ENCODE results near the gene CSGALNACT2.

DNA sequence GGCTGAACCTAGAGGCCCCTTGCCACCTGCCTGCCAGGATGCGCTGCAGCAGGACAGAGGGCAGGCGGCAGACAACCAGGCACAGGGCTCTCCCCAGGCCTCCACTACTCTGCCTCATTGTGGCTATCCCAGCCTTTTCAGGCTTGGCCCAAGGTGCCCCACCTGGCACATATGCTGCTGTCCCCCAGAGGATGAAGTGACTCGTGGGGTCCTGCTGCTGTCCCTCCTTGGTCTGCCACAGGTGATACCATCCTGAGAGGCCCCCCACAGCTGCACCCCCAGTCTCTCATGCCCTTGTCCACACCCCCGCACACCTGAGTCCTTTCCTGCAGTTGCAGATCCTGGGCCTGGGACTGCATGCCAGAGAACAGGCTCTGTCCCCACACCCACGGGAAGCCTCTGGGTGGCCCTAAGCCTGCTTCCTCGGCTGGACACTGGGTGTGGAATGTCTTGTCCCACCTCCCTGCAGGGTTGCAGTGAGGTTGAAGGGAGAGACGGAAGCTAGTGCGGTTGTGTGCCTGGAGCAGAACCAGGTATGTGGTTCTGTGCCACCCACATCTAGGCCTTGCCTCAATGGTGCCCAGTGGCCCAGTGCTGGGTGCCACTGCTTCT is 73.3 kb downstream of the CSGALNACT2 start:
- TF ChIP-seq, protein P1, sequence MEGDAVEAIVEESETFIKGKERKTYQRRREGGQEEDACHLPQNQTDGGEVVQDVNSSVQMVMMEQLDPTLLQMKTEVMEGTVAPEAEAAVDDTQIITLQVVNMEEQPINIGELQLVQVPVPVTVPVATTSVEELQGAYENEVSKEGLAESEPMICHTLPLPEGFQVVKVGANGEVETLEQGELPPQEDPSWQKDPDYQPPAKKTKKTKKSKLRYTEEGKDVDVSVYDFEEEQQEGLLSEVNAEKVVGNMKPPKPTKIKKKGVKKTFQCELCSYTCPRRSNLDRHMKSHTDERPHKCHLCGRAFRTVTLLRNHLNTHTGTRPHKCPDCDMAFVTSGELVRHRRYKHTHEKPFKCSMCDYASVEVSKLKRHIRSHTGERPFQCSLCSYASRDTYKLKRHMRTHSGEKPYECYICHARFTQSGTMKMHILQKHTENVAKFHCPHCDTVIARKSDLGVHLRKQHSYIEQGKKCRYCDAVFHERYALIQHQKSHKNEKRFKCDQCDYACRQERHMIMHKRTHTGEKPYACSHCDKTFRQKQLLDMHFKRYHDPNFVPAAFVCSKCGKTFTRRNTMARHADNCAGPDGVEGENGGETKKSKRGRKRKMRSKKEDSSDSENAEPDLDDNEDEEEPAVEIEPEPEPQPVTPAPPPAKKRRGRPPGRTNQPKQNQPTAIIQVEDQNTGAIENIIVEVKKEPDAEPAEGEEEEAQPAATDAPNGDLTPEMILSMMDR (IDR thresholded peaks at IDR 0.05) = no peak
- no peak for TF ChIP-seq POLR2A (IDR thresholded peaks at IDR 0.05)
